ENCODE results near the gene RALA.

DNA sequence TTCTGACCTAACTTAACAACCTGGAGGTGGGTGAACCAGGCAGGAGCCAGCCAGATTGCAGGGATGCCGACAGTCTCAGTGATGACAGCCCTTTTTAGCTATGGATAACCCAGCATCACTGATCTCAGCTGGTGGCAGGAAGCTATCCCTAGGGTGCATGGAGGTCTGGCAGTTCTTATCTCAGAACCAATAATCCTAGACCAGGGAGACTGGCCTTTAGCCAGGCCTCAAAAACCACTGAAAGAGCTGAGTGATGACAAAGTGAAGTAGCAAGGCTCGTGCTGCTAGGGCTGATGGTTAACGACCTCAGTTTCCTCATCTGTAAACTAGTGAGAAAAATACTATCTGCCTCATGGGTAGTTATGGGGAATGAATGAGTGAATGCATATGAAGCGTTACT lies 112.5 kb downstream of the RALA start:
- TF ChIP-seq, protein P1, sequence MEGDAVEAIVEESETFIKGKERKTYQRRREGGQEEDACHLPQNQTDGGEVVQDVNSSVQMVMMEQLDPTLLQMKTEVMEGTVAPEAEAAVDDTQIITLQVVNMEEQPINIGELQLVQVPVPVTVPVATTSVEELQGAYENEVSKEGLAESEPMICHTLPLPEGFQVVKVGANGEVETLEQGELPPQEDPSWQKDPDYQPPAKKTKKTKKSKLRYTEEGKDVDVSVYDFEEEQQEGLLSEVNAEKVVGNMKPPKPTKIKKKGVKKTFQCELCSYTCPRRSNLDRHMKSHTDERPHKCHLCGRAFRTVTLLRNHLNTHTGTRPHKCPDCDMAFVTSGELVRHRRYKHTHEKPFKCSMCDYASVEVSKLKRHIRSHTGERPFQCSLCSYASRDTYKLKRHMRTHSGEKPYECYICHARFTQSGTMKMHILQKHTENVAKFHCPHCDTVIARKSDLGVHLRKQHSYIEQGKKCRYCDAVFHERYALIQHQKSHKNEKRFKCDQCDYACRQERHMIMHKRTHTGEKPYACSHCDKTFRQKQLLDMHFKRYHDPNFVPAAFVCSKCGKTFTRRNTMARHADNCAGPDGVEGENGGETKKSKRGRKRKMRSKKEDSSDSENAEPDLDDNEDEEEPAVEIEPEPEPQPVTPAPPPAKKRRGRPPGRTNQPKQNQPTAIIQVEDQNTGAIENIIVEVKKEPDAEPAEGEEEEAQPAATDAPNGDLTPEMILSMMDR (IDR thresholded peaks at IDR 0.05): no peak
- TF ChIP-seq POLR2A (IDR thresholded peaks at IDR 0.05): no peak

Measured in lower leg skin (tissue), 3 donors.